ENCODE results near the gene SCUBE1.
A peak's percentile ranks its signal among the peaks of the same experiment; 100 is the strongest.

SCUBE1 gene

GRCh38 chr22:43343262-43343669 is at the start of gene SCUBE1:
Gene SCUBE1, minus strand, starts transcription at chr22:43343372. Its CDS starts 111 bp downstream, at chr22:43343261.
- DNase-seq (ENCODE audit: low read depth) = no peak

- DNase-seq (ENCODE audit: low read depth) = no peak
Measured at GRCh38 chr22:43392385-43392989, 49.3 kb upstream of the SCUBE1 start.

- no peak for DNase-seq (ENCODE audit: low read depth)
Measured at GRCh38 chr22:43391306-43391705, 48.1 kb upstream of the SCUBE1 start.

DNA sequence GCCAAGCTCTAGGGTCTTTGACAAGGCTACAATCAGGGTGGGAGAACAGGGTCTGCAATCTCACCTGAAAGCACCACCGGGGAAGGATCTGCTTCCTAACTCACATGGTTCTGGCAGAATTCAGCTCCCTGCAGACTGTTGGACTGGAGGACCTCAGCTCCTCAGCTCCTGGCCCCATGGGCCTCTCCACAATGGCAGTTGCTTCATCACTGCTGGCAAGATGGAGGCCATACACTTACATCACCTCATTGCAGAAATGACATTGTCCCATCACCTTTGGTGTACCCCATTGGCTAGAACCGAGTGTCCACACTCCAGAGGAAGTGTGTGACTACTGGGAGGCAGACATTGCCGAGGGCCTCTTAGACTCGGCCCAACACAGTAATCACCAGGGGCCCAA is 47.7 kb upstream of the SCUBE1 start:
- no peak for DNase-seq (ENCODE audit: low read depth)

DNA sequence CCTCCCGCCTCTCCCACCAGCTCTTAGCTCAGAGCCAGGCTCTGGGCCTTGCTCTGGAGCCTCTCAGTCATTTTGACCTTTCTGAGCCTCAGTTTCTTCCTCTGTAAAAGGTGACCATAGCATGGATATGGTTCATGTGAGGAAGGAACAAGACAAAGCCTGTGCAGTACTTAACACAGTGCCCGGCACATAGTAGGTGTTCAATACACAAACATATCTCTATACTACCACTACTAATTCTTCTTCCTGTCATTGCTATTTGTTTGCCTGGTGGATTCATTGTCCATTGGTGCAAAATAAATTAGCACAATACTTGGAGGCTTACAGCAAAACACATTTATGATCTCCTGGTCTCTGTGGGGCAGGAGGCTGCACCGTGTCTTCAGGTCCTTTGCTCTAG is 47.0 kb upstream of the SCUBE1 start:
- no peak for DNase-seq (ENCODE audit: low read depth)

DNA sequence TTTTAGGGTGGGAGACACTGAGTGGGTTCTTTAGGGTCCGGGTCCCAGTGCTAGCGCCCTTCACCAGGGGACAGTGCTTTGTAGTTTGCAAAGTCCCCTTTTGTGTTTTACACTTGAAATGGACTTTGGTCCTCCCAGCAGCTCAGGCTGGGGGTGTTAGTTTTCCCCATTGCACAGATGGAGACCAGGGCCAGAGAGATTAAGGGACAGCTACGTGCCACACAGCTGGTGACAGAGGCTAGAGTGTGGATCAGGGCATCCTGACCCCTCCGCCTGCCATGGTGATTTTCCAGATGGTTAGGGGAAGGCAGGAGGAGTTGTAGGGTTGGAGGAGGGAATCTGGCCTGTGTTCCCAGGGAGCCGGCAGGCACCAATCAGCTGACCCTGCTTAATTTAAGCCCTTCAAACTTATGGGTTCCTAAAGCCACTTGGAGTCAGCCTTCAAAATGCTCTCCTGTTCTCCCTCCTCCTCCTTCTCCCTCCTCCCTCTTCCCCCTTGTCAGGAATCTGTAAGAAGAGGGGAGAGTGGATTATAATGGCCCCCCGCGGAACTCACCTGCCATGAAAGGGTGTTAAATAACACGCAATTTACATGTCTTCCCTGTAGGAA is 46.2 kb upstream of the SCUBE1 start:
- no peak for DNase-seq (ENCODE audit: low read depth)

DNA sequence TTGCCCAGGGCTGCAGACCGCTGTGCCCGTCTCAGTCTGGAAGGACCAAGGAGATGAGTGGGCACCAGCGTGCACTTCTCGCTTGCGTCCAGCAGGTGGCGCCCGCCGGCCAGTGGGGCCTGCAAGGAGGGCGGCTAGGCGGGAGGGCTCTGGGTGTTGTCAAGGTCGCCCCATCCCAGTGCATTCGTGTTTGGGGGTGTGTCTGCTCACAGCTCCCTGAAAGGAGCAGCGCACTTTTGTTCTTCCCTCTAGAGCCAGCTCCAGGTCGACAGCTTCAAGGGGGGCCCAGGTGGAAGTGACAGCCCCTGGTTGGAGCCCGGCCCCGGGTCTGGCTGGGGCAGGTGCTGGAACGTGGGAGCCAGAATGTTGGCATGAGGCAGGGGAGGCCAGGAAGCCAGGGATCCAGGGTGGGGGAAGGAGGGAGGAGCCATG is 45.3 kb upstream of the SCUBE1 start:
- peak; percentile 56 for DNase-seq (ENCODE audit: low read depth)

DNA sequence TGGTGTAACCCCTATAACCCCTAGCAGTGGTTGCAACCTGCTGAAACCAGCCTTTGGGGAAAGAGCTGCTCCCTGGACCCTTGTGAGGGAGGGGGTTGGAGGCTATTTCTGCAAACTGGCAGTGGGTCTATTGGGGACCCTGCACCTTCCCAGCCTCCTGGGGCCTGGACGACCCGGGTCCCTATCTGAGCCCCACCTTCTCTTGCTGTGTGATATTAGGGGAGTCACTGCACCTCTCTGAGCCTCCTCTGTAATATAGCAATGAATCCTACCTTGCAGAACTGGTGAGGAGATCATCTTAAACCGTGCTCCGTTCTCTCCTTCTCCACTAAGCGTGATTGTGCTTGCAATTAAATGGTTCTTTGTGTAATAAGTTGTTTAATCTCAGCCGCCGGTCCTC is 44.6 kb upstream of the SCUBE1 start:
- DNase-seq (ENCODE audit: low read depth) = no peak

GRCh38 chr22:43385770-43386641 is 42.8 kb upstream of the SCUBE1 start:
- DNase-seq (ENCODE audit: low read depth) = peak; percentile 47

- no peak for DNase-seq (ENCODE audit: low read depth)
Measured at GRCh38 chr22:43384863-43385262, 41.7 kb upstream of the SCUBE1 start.

DNA sequence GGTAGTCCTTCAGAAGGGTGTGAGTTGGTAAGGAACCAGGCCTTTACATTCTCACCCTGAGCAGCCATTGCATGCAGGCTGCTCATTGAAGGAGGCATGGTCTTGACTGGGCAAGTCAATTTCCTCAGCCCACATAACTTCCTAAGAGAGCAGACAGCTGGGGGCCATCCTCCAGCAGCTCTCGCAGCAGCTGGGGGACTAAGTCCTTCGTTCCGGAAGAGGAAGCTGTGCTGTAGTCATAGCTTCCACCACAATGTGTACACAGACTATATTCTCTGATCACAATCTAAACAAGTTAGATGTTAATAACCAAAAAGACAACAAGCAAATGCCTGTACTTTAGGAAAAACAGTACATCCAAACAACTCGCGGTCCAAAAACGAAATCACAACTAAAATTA is 38.5 kb upstream of the SCUBE1 start:
- DNase-seq (ENCODE audit: low read depth) = peak; percentile 26

DNA sequence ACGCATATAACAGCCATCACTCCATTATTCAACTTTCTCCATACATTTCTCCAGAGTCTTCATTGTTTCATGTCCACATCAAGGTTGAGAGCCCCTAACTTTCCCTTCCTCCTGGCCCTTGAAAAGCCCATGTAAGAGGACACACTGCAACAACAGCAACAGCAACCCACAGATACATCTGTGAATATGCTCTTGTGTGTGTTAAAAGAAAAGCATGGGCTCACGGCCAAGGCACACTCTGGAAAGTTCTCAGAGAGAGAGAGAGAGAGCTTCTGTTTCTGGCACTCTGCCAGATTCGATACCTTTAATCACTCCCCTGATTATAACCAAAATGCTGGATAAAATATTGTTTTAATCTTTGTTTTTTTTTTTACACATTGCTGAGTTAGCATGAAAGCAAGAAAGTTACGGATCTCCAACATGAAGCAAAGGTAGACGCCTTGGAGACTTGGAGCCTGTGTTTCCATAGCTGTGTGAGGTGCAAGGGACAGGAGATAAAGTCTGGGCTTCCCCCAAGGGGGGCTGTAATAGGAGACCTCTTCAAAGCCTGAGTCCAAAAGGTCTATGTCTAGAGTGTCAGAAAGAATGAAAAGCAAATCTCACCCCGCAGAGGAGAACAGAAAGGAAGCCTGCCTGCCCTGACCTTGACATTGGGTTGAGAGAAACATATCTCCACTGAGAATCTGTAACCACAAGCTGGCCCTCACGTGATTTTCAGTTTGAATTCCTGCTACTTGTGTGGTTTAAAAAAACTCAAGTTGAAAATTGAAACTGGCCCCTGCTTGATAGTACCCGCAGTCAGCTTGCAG is 34.9 kb upstream of the SCUBE1 start:
- peak; percentile 29 for DNase-seq (ENCODE audit: low read depth)

- no peak for DNase-seq (ENCODE audit: low read depth)
Measured at GRCh38 chr22:43377548-43377895, 34.4 kb upstream of the SCUBE1 start.

GRCh38 chr22:43376765-43377547 is 33.8 kb upstream of the SCUBE1 start:
- DNase-seq (ENCODE audit: low read depth) = no peak

DNA sequence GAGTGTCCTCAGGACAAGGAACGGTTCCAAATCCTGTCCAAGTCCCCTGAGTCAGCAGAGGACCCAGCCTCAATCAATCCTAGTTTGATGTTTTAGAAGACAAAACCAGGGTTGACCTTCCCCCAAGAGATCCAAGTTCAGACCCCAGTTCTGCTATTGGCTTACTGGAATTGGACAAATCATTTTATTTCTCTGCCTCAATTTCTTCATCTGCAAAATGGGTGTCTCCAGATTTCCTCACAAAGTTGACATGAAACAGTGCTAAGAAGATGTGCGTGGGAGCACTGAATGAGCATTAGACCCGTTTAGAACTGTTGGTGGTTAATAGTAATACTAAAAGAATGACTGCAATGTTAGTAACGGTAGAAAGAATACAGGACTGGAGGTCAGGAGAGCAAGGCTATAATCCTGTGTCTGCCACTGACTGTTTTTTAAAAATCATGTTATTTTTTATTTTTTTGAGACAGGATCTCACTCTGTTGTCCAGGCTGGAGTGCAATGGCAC is 32.8 kb upstream of the SCUBE1 start:
- no peak for DNase-seq (ENCODE audit: low read depth)

DNA sequence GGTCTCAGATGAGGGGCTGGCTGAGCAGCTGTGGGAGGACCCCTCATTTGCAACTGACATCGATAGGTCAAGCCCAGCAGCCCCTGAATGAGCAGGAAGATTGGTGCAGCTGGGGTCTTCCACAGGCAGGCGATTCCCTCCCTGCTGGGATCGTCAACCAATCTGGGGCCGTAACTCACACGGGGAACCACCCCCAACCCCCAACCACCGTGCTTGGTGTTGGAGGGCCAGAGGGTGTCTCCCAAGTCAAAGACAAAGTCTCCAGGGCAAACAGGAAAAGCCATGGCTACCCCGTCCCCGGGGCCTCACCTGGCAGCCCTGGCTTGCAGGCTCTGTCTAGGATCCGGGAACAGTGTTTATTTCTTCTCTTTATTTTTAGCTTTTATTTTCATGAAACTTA is 26.9 kb upstream of the SCUBE1 start:
- DNase-seq (ENCODE audit: low read depth) = no peak

- no peak for DNase-seq (ENCODE audit: low read depth)
Measured at GRCh38 chr22:43365715-43366440, 22.7 kb upstream of the SCUBE1 start.

- no peak for DNase-seq (ENCODE audit: low read depth)
Measured at GRCh38 chr22:43364169-43364435, 20.9 kb upstream of the SCUBE1 start.

- DNase-seq (ENCODE audit: low read depth) = no peak
Measured at GRCh38 chr22:43363315-43364168, 20.4 kb upstream of the SCUBE1 start.

- DNase-seq (ENCODE audit: low read depth) = no peak
Measured at GRCh38 chr22:43360576-43360975, 17.4 kb upstream of the SCUBE1 start.
